Activated naive CD4-positive, alpha-beta T cell treated with anti-CD3 and anti-CD28 coated beads, Interleukin-2, amount 50 U/mL, for 24 hours (primary cell): ENCODE data around the gene SLC39A9.
"Not testable (repeated sequence)": the region's sequence is repeated elsewhere in the genome, so short reads cannot be mapped to it uniquely, and the experiment has no call there.

Experiments
- H3K27ac Mint-ChIP-seq: one replicate; pipeline ENCODE4 v1.8.0; 2021; ENCODE audit warnings: mild to moderate bottlenecking, mixed read lengths
- H3K27me3 Mint-ChIP-seq: one replicate; pipeline ENCODE4 v1.8.0; 2021; ENCODE audit warnings: mixed read lengths
- H3K36me3 Mint-ChIP-seq: one replicate; pipeline ENCODE4 v1.8.0; 2021; ENCODE audit warnings: mixed read lengths
- H3K4me1 Mint-ChIP-seq: one replicate; pipeline ENCODE4 v1.8.0; 2021; ENCODE audit warnings: mixed read lengths
- H3K4me3 Mint-ChIP-seq: one replicate; pipeline ENCODE4 v1.8.0; 2021; ENCODE audit warnings: mild to moderate bottlenecking, mixed read lengths
- H3K9me3 Mint-ChIP-seq: one replicate; pipeline ENCODE4 v1.8.0; 2021; ENCODE audit warnings: mixed read lengths

Gene SLC39A9

GRCh38 chr14:69473260-69473659 is 74.8 kb downstream of the SLC39A9 start:
- H3K36me3 Mint-ChIP-seq: peaks cover 4% of the 10 kb centered on the region
- H3K4me1 Mint-ChIP-seq: no peaks in the 10 kb centered on the region
- H3K27me3 Mint-ChIP-seq: no peaks in the 10 kb centered on the region

GRCh38 chr14:69473946-69474345 is 75.5 kb downstream of the SLC39A9 start:
- Mint-ChIP-seq H3K9me3 (no peaks in the 10 kb centered on the region), H3K4me3 (no peak overlapping the region), H3K36me3 (peaks cover 4% of the 10 kb centered on the region), H3K27ac (no peak overlapping the region), H3K4me1 (no peaks in the 10 kb centered on the region), H3K27me3 (no peaks in the 10 kb centered on the region)

More at GRCh38 chr14:69473260-69473659, 74.8 kb downstream of the SLC39A9 start:
- no peak overlapping the region for H3K4me3 Mint-ChIP-seq
- no peak overlapping the region for H3K27ac Mint-ChIP-seq
- H3K9me3 Mint-ChIP-seq: no peaks in the 10 kb centered on the region

GRCh38 chr14:69475194-69475818 is 76.8 kb downstream of the SLC39A9 start:
- Mint-ChIP-seq H3K9me3 (no peaks in the 10 kb centered on the region), H3K4me3 (no peak overlapping the region), H3K27me3 (peaks cover 2% of the 10 kb centered on the region), H3K27ac (no peak overlapping the region), H3K36me3 (peaks cover 4% of the 10 kb centered on the region), H3K4me1 (no peaks in the 10 kb centered on the region)

GRCh38 chr14:69476824-69477450 is 78.4 kb downstream of the SLC39A9 start:
- not testable (repeated sequence) for H3K27ac Mint-ChIP-seq, H3K9me3 Mint-ChIP-seq, H3K4me3 Mint-ChIP-seq, H3K36me3 Mint-ChIP-seq, H3K4me1 Mint-ChIP-seq, H3K27me3 Mint-ChIP-seq

- not testable (repeated sequence) for H3K27ac Mint-ChIP-seq, H3K4me3 Mint-ChIP-seq, H3K27me3 Mint-ChIP-seq, H3K4me1 Mint-ChIP-seq, H3K9me3 Mint-ChIP-seq, H3K36me3 Mint-ChIP-seq
Measured at GRCh38 chr14:69478055-69478454, 79.6 kb downstream of the SLC39A9 start.

- H3K9me3 Mint-ChIP-seq: no peaks in the 10 kb centered on the region
- no peak overlapping the region for H3K4me3 Mint-ChIP-seq
- no peaks in the 10 kb centered on the region for H3K4me1 Mint-ChIP-seq
- H3K36me3 Mint-ChIP-seq: no peaks in the 10 kb centered on the region
- peaks cover 14% of the 10 kb centered on the region for H3K27me3 Mint-ChIP-seq
- no peak overlapping the region for H3K27ac Mint-ChIP-seq
Measured at GRCh38 chr14:69479696-69480095, 81.2 kb downstream of the SLC39A9 start.

GRCh38 chr14:69480136-69480535 is 81.6 kb downstream of the SLC39A9 start:
- no peak overlapping the region for H3K27ac Mint-ChIP-seq

GRCh38 chr14:69481815-69482568 is 83.5 kb downstream of the SLC39A9 start:
- peaks cover 22% of the 10 kb centered on the region for H3K27me3 Mint-ChIP-seq
- H3K4me3 Mint-ChIP-seq: no peak overlapping the region
- no peaks in the 10 kb centered on the region for H3K36me3 Mint-ChIP-seq
- H3K27ac Mint-ChIP-seq: no peak overlapping the region
- no peaks in the 10 kb centered on the region for H3K9me3 Mint-ChIP-seq
- no peaks in the 10 kb centered on the region for H3K4me1 Mint-ChIP-seq

More at GRCh38 chr14:69480136-69480535, 81.6 kb downstream of the SLC39A9 start:
- no peaks in the 10 kb centered on the region for H3K36me3 Mint-ChIP-seq
- H3K4me1 Mint-ChIP-seq: no peaks in the 10 kb centered on the region
- peaks cover 15% of the 10 kb centered on the region for H3K27me3 Mint-ChIP-seq
- no peaks in the 10 kb centered on the region for H3K9me3 Mint-ChIP-seq
- H3K4me3 Mint-ChIP-seq: no peak overlapping the region

- H3K4me3 Mint-ChIP-seq: no peak overlapping the region
- no peaks in the 10 kb centered on the region for H3K36me3 Mint-ChIP-seq
- H3K27me3 Mint-ChIP-seq: peaks cover 24% of the 10 kb centered on the region
- no peak overlapping the region for H3K27ac Mint-ChIP-seq
- no peaks in the 10 kb centered on the region for H3K9me3 Mint-ChIP-seq
- no peaks in the 10 kb centered on the region for H3K4me1 Mint-ChIP-seq
Measured at GRCh38 chr14:69483765-69484443, 85.4 kb downstream of the SLC39A9 start.

- Mint-ChIP-seq H3K9me3 (no peaks in the 10 kb centered on the region), H3K27ac (no peak within 1 kb of the TSS), H3K4me3 (no peak within 1 kb of the TSS), H3K4me1 (no peaks in the 10 kb centered on the region), H3K36me3 (no peaks in the 10 kb centered on the region), H3K27me3 (peaks cover 24% of the 10 kb centered on the region)
Measured at GRCh38 chr14:69484444-69485314, 86.2 kb downstream of the SLC39A9 start, which contains the start of gene PLEKHD1. PLEKHD1 (plus strand) TSS chr14:69484728; CDS start chr14:69484966, 238 bp downstream.

DNA sequence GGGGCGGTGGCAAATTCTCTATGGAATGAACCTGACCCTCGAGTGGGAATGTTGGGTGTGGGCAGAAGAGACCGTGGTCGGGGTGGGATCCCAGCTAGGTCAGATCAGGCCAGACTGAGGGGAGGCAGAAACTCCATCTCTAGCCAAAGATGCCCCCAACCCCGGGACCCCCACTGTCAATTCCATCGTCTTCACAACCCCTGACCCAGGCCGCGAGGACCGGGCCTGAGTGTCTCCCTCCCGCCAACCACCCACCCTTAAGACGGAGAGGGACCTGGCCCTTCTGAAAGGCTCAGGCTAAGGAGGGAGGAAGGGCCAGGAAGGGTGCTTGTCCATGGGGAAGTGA is 86.8 kb downstream of the SLC39A9 start:
- no peak overlapping the region for H3K27ac Mint-ChIP-seq
- no peaks in the 10 kb centered on the region for H3K4me1 Mint-ChIP-seq
- no peaks in the 10 kb centered on the region for H3K36me3 Mint-ChIP-seq
- no peak overlapping the region for H3K4me3 Mint-ChIP-seq
- no peaks in the 10 kb centered on the region for H3K9me3 Mint-ChIP-seq
- peaks cover 23% of the 10 kb centered on the region for H3K27me3 Mint-ChIP-seq

- Mint-ChIP-seq H3K4me1 (no peaks in the 10 kb centered on the region), H3K4me3 (no peak overlapping the region), H3K36me3 (no peaks in the 10 kb centered on the region), H3K27ac (no peak overlapping the region), H3K9me3 (no peaks in the 10 kb centered on the region), H3K27me3 (peaks cover 23% of the 10 kb centered on the region)
Measured at GRCh38 chr14:69485701-69486100, 87.2 kb downstream of the SLC39A9 start.

- H3K4me3 Mint-ChIP-seq: no peak overlapping the region
- peaks cover 20% of the 10 kb centered on the region for H3K27me3 Mint-ChIP-seq
- H3K27ac Mint-ChIP-seq: no peak overlapping the region
- no peaks in the 10 kb centered on the region for H3K9me3 Mint-ChIP-seq
- no peaks in the 10 kb centered on the region for H3K4me1 Mint-ChIP-seq
- no peaks in the 10 kb centered on the region for H3K36me3 Mint-ChIP-seq
Measured at GRCh38 chr14:69487226-69487625, 88.7 kb downstream of the SLC39A9 start.

DNA sequence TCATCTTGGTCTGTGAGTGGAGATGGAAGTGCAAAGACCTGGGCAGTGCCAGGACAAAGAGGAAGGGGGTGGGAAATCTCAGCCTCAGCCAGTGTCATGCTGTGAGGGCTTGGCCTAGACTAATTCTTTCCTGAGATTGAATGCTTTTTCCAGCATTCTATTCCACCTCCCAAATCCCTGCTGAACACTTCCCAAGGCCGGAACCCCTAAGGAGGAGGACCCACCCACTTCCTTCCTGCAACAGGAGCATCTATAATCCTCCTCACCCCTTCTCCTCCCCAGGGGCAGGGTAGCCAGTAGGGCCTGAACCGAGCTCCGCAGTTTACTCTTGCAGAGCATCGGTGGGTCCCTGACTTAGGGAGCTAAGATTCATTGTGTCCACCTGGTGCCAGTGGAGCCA is 89.3 kb downstream of the SLC39A9 start:
- H3K4me3 Mint-ChIP-seq: no peak overlapping the region
- H3K27ac Mint-ChIP-seq: no peak overlapping the region
- no peaks in the 10 kb centered on the region for H3K4me1 Mint-ChIP-seq
- H3K9me3 Mint-ChIP-seq: no peaks in the 10 kb centered on the region
- peaks cover 19% of the 10 kb centered on the region for H3K27me3 Mint-ChIP-seq
- H3K36me3 Mint-ChIP-seq: no peaks in the 10 kb centered on the region

DNA sequence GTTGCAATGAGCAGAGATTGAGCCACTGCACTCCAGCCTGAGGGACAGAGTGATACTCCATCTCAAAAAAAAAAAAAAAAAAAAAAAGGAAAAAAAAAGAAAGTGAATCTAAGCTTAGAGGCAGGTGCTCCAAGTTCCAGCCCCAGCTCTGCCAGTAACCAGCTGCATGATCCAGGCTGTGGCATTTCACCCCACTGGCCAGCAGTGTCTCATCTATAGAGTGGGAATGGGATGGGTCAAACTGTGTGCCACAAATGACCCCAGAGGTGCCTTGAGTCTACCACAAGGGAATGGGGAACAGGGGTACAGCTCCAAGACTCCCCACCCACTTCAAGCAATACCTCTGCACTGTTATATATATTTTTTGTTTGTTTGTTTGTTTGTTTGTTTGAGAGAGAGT is 91.0 kb downstream of the SLC39A9 start:
- Mint-ChIP-seq H3K27me3 (peaks cover 10% of the 10 kb centered on the region), H3K4me3 (no peak overlapping the region), H3K27ac (no peak overlapping the region)

More for the DNA sequence above, 91.0 kb downstream of the SLC39A9 start:
- H3K36me3 Mint-ChIP-seq: no peaks in the 10 kb centered on the region
- no peaks in the 10 kb centered on the region for H3K9me3 Mint-ChIP-seq
- no peaks in the 10 kb centered on the region for H3K4me1 Mint-ChIP-seq
